GM15510 (cell line): ENCODE measurements around the gene ST3GAL3.
A peak's percentile ranks its signal among the peaks of the same experiment; 100 is the strongest.

Source experiments
- POLR2A ChIP-seq: IDR thresholded peaks from 3 replicates; pipeline ENCODE4 v1.6.1; 2011; ENCODE audit warnings: borderline replicate concordance; ENCODE audit not compliant: insufficient read length; ENCODE audit errors: extremely low read depth

ST3GAL3 gene

DNA sequence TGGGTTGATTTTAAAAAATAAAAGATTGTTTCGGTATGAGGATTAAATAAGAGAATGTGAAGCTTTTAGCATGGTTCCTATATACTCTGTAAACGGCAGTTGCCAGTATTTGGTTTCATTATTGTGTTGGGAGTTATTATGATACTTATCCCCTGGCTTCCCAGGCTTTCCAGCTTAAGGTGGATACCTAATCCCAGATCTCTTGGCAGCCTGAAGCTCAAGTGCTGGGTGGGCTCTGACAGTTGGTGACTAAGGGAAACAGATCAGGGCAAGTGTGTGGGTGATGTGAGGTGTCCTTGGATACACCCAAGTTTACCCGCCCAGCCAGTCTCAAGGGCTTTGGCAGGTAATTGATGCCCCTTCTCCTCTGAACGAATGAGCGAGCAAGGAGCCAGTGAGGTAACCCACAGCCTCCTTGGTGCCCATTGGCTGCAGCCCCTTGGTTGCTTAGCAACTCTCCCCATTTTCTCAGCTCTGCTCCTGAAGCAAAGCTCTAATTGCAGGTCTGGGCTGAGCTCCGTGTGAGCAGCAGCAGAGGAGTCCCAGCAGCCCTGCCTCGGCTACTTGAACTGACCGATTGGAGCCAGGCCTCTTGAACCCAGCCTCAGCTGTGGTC lies 245.5 kb downstream of the ST3GAL3 start:
- no peak for TF ChIP-seq POLR2A

GRCh38 chr1:43953361-43953760 lies 246.0 kb downstream of the ST3GAL3 start:
- TF ChIP-seq POLR2A: no peak

- TF ChIP-seq POLR2A: no peak
Measured at GRCh38 chr1:43954036-43954435, 246.7 kb downstream of the ST3GAL3 start.

- TF ChIP-seq POLR2A: no peak
Measured at GRCh38 chr1:43956234-43956633, 248.9 kb downstream of the ST3GAL3 start.

DNA sequence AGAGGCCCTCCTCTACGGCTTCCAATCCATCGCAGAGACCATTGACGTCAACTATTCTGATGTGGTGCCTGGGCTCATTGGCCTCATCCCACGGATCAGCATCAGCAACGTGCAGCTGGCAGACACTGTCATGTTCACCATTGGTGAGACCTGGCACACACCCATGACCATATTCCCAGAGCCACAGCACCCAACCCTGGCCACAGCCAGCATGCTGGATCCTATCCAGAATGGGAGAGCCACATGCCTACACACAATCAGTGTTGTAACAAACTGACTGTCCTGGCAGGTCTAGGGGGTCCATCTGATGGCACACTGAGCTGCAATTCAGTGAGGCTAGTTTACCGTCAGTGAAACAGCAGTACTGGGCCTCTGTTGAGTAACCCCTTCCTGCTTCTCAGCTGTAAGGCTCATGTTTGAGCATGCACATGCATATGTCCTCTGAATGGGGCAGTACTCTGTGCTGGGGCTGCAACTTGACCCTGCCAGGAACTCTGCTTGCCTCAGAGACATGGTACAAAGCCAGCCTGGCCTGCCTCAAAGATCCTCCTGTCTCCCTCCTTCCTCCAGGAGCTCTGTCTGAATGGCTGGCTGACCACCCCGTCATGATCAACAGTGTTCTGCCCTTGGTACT lies 250.2 kb downstream of the ST3GAL3 start:
- TF ChIP-seq POLR2A: no peak

DNA sequence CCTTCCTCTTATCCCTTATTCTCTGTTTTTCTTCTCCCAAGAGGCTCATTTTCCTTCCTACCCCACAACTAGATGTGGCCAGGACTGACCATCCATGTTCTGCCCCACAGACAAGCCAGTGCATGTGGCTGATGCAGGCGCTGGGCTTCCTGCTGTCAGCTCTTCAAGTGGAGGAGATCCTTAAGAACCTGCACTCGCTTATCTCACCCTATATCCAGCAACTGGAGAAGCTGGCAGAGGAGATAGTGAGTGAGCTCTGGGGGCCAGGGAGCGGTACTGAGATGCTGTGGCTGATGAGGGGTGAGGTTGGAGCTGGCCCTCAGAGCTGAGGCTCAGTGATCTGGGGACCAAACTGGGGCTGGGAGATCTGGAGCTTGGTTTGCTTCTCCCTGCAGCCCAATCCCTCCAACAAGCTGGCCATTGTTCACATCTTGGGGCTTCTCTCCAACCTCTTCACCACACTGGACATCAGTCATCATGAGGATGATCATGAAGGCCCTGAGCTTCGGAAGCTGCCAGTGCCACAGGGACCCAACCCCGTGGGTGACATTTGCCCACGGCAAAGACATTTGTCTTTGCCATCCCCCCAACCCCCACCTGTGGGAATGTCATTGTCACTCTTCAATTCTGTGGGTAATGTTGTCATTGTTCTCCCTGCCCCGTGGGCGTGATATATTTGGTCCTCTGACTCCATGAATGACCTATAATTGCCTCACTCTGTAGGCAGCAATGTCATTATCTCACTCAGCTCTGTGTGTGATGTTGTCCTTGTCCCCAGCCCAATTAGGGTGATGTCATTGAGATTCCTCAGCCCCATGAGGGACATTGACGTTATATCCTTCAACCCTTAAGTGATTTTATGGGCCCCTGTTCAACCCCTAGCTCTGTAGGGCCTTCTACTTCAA lies 251.3 kb downstream of the ST3GAL3 start:
- TF ChIP-seq POLR2A: no peak

DNA sequence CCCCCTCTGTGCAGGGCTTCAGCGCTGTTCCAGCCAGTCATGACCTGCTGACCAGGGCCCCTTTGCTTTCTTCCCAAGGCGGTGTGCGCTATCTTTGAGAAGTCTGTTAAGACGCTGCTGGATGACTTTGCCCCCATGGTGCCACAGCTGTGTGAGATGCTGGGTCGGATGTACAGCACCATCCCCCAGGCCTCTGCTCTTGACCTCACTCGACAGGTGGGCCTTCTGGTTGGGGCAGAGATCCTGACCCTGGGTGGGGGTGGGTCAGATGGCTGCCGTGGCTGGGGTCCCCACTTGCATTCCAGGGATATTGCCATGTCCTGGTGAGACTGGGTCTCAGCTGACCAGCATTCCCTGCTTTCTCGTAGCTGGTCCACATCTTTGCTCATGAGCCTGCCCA lies 253.5 kb downstream of the ST3GAL3 start:
- TF ChIP-seq POLR2A: no peak

GRCh38 chr1:43961692-43962091 lies 254.4 kb downstream of the ST3GAL3 start:
- TF ChIP-seq POLR2A: no peak

- TF ChIP-seq POLR2A: no peak
Measured at GRCh38 chr1:43962324-43962723, 255.0 kb downstream of the ST3GAL3 start.

- TF ChIP-seq POLR2A: no peak
Measured at GRCh38 chr1:43963006-43963405, 255.7 kb downstream of the ST3GAL3 start.

DNA sequence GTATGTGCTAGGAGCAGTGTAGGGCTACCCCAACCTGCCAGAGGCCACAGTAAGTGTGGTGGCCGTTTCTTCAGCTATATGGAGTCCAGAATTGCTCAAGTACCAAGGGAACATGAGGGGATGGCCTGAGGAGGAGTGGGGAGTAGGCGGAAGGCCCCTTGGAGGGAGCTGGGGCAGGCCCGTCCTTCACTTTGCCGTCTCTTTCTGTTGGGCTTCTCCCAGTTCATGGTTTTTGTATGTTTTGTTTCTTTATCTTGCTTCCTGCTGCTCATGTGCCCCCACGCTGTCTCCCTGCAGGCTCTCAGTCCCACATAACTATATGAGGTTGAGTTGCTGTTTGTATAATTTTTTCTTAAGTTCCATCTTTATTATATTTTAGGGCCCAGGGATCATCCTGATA lies 256.6 kb downstream of the ST3GAL3 start:
- no peak for TF ChIP-seq POLR2A

DNA sequence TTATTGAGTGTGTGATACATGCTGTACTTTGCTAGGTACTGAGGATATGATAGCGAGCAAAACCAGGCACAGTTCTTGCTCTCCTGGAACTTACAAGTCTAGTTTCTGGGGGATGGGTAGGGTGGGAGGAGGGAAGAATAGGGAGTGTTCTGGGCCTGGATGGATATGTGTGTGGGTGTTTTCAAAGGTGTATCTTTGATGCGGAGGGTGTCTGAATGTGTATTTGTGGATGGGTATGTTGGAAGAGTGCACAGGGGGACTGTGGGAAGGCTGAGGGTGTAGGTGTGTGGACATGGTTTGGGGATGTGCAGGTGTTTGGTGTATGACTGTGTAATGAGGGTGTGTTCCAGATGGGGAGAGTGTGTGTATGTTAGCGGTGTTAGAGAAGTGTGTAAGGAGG lies 258.0 kb downstream of the ST3GAL3 start:
- TF ChIP-seq POLR2A: no peak

GRCh38 chr1:43968348-43968948 lies 261.1 kb downstream of the ST3GAL3 start:
- TF ChIP-seq POLR2A: no peak

GRCh38 chr1:43969416-43969745 lies 262.0 kb downstream of the ST3GAL3 start:
- no peak for TF ChIP-seq POLR2A

- TF ChIP-seq POLR2A: peak; percentile 55
Measured at GRCh38 chr1:43969746-43970466, 262.6 kb downstream of the ST3GAL3 start, which contains the start of gene DPH2. DPH2 (plus strand) TSS chr1:43970010; CDS start chr1:43970176, 166 bp downstream.

- TF ChIP-seq POLR2A: no peak
Measured at GRCh38 chr1:43970502-43970901, 263.2 kb downstream of the ST3GAL3 start.

DNA sequence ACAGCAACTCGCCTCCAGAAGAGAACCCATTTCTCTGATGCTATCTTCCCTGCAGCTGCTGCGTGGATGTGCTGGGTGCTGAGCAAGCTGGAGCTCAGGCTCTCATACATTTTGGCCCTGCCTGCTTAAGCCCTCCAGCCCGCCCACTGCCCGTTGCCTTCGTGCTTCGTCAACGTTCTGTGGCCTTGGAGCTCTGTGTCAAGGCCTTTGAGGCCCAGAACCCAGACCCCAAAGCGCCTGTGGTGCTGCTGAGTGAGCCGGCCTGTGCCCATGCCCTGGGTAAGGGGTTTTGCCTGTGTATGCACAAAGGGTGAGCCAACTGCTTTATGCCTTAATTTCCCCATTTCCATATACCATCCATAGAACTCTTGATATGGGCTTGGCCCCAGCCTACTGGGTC lies 263.6 kb downstream of the ST3GAL3 start:
- TF ChIP-seq POLR2A: no peak
